DOHH2 (cell line): ENCODE data around the gene GAS5.

Experiments used
- H3F3A ChIP-seq: fragments of 200-600 bp; sonication (generic), shearing (Covaris generic); 2 replicates; pipeline ENCODE4 v1.6.0; 2016; ENCODE audit warnings: antibody characterized with exemption, mild to moderate bottlenecking; ENCODE audit not compliant: control insufficient read depth, insufficient read depth
- H3K27ac ChIP-seq: fragments of 200-600 bp; sonication (generic); 2 replicates; pipeline ENCODE4 v1.5.1; 2014; ENCODE audit warnings: low read depth, mild to moderate bottlenecking, low read length, moderate library complexity
- H3K27me3 ChIP-seq: fragments of 200-600 bp; sonication (generic); 2 replicates; pipeline ENCODE4 v1.6.1; 2014; ENCODE audit warnings: mild to moderate bottlenecking, low read length, mixed read lengths; ENCODE audit not compliant: control insufficient read depth
- H3K36me3 ChIP-seq: fragments of 200-600 bp; sonication (generic); 2 replicates; pipeline ENCODE4 v1.6.1; 2014; ENCODE audit warnings: mild to moderate bottlenecking, low read length, moderate library complexity, mixed read lengths; ENCODE audit not compliant: control insufficient read depth
- H3K4me1 ChIP-seq: fragments of 200-600 bp; sonication (generic); 2 replicates; pipeline ENCODE4 v1.6.1; 2014; ENCODE audit warnings: mild to moderate bottlenecking, low read length, mixed read lengths; ENCODE audit not compliant: control insufficient read depth
- H3K4me2 ChIP-seq: fragments of 200-600 bp; sonication (generic); 2 replicates; pipeline ENCODE4 v1.6.0; 2014; ENCODE audit warnings: mild to moderate bottlenecking, low read length, moderate library complexity
- H3K4me3 ChIP-seq: fragments of 200-600 bp; sonication (generic); 2 replicates; pipeline ENCODE4 v1.5.1; 2014; ENCODE audit warnings: mild to moderate bottlenecking, low read length, mixed read lengths
- H3K79me2 ChIP-seq: fragments of 200-600 bp; sonication (generic); 2 replicates; pipeline ENCODE4 v1.6.1; 2014; ENCODE audit warnings: mild to moderate bottlenecking, low read length, mixed read lengths; ENCODE audit not compliant: control insufficient read depth
- H3K9me2 ChIP-seq: fragments of 200-600 bp; sonication (generic); replicated peaks from 2 replicates; pipeline ENCODE4 v1.6.1; 2014; ENCODE audit warnings: mild to moderate bottlenecking, low read length, mixed read lengths; ENCODE audit not compliant: control insufficient read depth
- H3K9me3 ChIP-seq: fragments of 200-600 bp; sonication (generic); 2 replicates; pipeline ENCODE4 v1.6.1; 2014; ENCODE audit warnings: antibody characterized with exemption, low read length, mixed read lengths; ENCODE audit not compliant: control insufficient read depth, insufficient read depth
- H4K20me1 ChIP-seq: fragments of 200-600 bp; sonication (generic); 2 replicates; pipeline ENCODE4 v1.6.0; 2014; ENCODE audit warnings: low read depth, mild to moderate bottlenecking, antibody characterized with exemption, low read length, moderate library complexity; ENCODE audit not compliant: control insufficient read depth, insufficient read depth
- EZH2phosphoT487 ChIP-seq: fragments of 200-600 bp; sonication (generic); IDR thresholded peaks from 2 replicates; pipeline ENCODE4 v1.6.1; 2017; ENCODE audit warnings: borderline replicate concordance, mild to moderate bottlenecking, antibody characterized with exemption, low read length, moderate library complexity, mixed read lengths
- TF ChIP-seq, protein P1 (sequence below): fragments of 200-600 bp; sonication (generic); IDR thresholded peaks from one replicate; pipeline ENCODE4 v1.5.1; 2014; ENCODE audit warnings: antibody characterized with exemption, mild to moderate bottlenecking, low read depth, low read length; ENCODE audit not compliant: poor library complexity, severe bottlenecking

Gene GAS5

DNA sequence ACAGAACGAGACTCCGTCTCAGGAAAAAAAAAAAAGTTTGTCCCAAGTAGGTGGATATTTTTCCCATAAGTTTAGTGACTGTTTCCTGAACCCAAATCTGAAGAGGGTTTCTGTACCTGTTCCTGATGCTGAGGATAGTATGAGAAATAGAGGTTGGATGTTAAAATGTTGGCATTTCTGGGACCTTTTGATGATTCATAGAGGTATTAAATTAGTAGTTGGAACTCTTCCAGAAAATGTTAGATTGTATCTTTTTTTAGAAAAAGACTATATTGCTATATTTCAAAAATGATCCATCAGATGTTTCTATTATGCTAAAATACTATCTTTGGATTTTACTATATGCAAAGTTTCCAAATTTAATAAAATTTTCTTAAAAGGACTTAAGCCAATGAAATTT lies 40.2 kb downstream of the GAS5 start:
- TF ChIP-seq EZH2phosphoT487, result no peak
- H3K9me2 ChIP-seq, result no peaks in the 10 kb centered on the region
- peaks cover 31% of the 10 kb centered on the region for H3K4me1 ChIP-seq
- H3K4me3 ChIP-seq, result peak overlapping the region; percentile 9; the same call in 1 of the 2 replicates
- no peaks in the 10 kb centered on the region for H3K27me3 ChIP-seq
- H3F3A ChIP-seq, result peaks cover 7% of the 10 kb centered on the region
- no peak overlapping the region for H3K27ac ChIP-seq
- peaks cover 49% of the 10 kb centered on the region for H3K79me2 ChIP-seq
- no peaks in the 10 kb centered on the region for H3K9me3 ChIP-seq
- H3K4me2 ChIP-seq, result peak overlapping the region; percentile 92
- H4K20me1 ChIP-seq, result no peaks in the 10 kb centered on the region
- peaks cover 56% of the 10 kb centered on the region for H3K36me3 ChIP-seq

DNA sequence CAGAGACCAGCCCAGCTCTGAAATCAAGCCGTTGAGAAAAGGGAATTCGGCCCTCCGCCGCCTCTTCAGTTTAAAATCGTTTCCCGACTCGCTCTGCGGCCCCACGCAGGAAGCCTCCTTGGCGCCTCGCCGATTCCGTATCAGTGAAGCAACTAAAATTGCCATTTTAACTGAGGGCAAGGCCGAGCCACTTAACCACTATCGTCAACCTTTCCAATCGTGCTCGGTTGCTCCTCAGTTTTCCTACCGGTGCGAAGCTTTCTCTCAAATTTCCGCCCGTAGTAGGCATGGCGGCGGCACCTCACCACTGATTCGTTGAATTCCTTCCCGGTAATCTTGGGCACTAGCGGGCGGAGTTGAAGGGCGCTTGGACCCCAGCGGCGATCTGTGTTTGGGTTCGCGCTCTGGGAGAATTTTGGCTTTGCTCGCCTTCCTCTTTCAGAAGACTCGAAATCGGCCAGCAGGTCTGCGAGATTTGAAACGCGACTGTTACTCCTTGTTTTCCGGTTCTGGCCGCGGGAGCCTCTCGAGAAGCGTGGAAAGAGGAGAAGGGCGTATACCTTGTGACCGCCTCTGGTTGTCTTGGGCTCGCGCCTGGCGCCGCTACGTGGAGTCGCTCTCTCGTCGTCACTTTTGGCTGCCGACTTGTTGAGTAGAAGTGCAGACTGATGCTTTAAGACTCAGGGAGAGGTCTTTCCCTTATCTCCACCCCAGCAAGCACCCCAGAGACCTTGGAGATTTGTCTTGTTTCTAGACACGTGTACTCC lies 43.3 kb downstream of the GAS5 start, which contains the start of the genes CENPL and DARS2:
Gene CENPL, minus strand, starts transcription at position 569 of the 767 bp plus-strand sequence. CDS start 13,584 bp downstream, outside the sequence.
Gene DARS2, plus strand, starts transcription at position 359 of the 767 bp plus-strand sequence. CDS start 557 bp downstream, outside the sequence.
- Histone ChIP-seq H3K4me2 (peak within 1 kb of the TSS; percentile 92), H3K9me3 (no peaks in the 10 kb centered on the region), H3K36me3 (peaks cover 61% of the 10 kb centered on the region), H3F3A (peaks cover 7% of the 10 kb centered on the region), H3K27me3 (no peaks in the 10 kb centered on the region), H3K27ac (peak within 1 kb of the TSS; percentile 87), H3K4me3 (peak within 1 kb of the TSS; percentile 89), H3K9me2 (no peaks in the 10 kb centered on the region), H3K79me2 (peaks cover 80% of the 10 kb centered on the region), H4K20me1 (no peaks in the 10 kb centered on the region), H3K4me1 (peaks cover 51% of the 10 kb centered on the region)
- TF ChIP-seq, protein P1, sequence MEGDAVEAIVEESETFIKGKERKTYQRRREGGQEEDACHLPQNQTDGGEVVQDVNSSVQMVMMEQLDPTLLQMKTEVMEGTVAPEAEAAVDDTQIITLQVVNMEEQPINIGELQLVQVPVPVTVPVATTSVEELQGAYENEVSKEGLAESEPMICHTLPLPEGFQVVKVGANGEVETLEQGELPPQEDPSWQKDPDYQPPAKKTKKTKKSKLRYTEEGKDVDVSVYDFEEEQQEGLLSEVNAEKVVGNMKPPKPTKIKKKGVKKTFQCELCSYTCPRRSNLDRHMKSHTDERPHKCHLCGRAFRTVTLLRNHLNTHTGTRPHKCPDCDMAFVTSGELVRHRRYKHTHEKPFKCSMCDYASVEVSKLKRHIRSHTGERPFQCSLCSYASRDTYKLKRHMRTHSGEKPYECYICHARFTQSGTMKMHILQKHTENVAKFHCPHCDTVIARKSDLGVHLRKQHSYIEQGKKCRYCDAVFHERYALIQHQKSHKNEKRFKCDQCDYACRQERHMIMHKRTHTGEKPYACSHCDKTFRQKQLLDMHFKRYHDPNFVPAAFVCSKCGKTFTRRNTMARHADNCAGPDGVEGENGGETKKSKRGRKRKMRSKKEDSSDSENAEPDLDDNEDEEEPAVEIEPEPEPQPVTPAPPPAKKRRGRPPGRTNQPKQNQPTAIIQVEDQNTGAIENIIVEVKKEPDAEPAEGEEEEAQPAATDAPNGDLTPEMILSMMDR, result no peak
- no peak for TF ChIP-seq EZH2phosphoT487

DNA sequence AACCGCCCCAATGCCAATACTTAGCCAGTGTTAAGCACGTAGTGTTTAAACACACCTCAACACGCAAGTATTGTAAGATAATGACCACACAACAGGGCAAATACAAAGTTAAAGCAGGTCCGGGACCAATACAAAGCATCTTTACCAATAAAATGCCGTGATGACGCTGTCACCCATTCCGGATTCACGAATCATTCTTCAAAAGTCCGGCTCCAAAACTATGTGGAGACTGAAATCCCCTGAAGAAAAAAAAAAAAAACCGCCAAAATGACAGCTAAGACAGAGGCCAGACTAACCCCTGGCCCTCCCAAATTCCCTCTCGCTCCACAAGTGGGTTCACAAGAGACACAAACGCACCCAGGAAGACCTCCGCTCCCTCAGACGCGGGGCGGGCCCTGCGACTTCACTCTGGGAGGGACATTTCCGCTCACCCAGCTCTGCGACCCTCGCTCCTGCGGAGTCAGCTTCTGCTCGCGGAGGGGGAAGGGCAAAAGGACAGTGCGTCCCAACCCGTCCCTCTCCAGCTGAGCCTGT lies 43.9 kb downstream of the GAS5 start:
- Histone ChIP-seq H3K4me2 (peak overlapping the region; percentile 92), H3K9me3 (no peaks in the 10 kb centered on the region), H3K9me2 (no peaks in the 10 kb centered on the region), H3K36me3 (peaks cover 64% of the 10 kb centered on the region), H3K4me1 (peaks cover 51% of the 10 kb centered on the region), H4K20me1 (no peaks in the 10 kb centered on the region), H3K4me3 (peak overlapping the region; percentile 89), H3K79me2 (peaks cover 86% of the 10 kb centered on the region), H3K27me3 (no peaks in the 10 kb centered on the region), H3F3A (peaks cover 7% of the 10 kb centered on the region), H3K27ac (peak overlapping the region; percentile 87)
- TF ChIP-seq, protein P1, result no peak
- TF ChIP-seq EZH2phosphoT487, result no peak

DNA sequence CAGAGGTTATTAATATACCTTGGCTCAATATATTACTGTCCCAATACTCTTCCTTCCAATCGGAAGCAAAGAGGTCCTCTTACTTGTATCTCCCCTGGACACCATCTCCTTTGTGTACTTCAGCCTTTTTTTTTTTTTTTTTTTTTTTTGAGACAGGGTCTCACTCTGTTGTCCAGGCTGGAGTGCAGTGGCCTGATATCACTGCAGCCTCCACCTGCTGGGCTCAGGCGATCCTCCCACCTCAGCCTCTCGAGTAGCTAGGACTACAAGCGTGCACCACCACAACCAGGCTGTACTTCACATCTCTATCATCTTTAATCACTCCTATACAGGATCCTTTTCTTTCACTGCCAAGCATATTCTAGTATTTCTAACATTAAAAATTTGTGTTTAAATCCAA lies 46.1 kb downstream of the GAS5 start:
- peak overlapping the region; percentile 89 for H3K4me3 ChIP-seq
- peak overlapping the region; percentile 92 for H3K4me2 ChIP-seq
- TF ChIP-seq, protein P1, result no peak
- no peak for TF ChIP-seq EZH2phosphoT487
- peaks cover 7% of the 10 kb centered on the region for H3F3A ChIP-seq
- no peaks in the 10 kb centered on the region for H3K9me2 ChIP-seq
- peaks cover 58% of the 10 kb centered on the region for H3K36me3 ChIP-seq
- peaks cover 90% of the 10 kb centered on the region for H3K79me2 ChIP-seq
- H3K27me3 ChIP-seq, result no peaks in the 10 kb centered on the region
- H4K20me1 ChIP-seq, result no peaks in the 10 kb centered on the region
- H3K4me1 ChIP-seq, result peaks cover 38% of the 10 kb centered on the region
- peaks cover 4% of the 10 kb centered on the region; the same call in 1 of the 2 replicates for H3K9me3 ChIP-seq
- H3K27ac ChIP-seq, result no peak overlapping the region
